ENCODE measurements around the gene IRS1. TPM values are rescaled to one million over a fixed set of nuclear protein-coding genes. Genes with fewer than 3 reads are reported as not detected.

Gene IRS1
- total RNA-seq, 1 donor from 2014 or later: 18.6 TPM

- Histone ChIP-seq H3K27ac (no peak overlapping the region), H3K4me1 (no peaks in the 10 kb centered on the region), H3K4me3 (no peak overlapping the region), H3K9me3 (no peaks in the 10 kb centered on the region), H3K36me3 (no peaks in the 10 kb centered on the region), H3K27me3 (no peaks in the 10 kb centered on the region)
- intact Hi-C loops (cut with DNase I): no loop called here
- TF ChIP-seq CTCF (IDR thresholded peaks at IDR 0.05): no peak
- DNase-seq (ENCODE audit: low spot score in 2 of 2): no peak
These were observed 115.6 kb downstream of the IRS1 start for GRCh38 chr2:226683944-226684562.

GRCh38 chr2:226683196-226683595 is 116.4 kb downstream of the IRS1 start:
- H3K27me3 ChIP-seq: no peaks in the 10 kb centered on the region
- no peak overlapping the region for H3K27ac ChIP-seq
- no peak for TF ChIP-seq CTCF (IDR thresholded peaks at IDR 0.05)
- DNase-seq (ENCODE audit: low spot score in 2 of 2): no peak
- intact Hi-C loops (cut with DNase I): no loop called here
- H3K36me3 ChIP-seq: no peaks in the 10 kb centered on the region
- H3K9me3 ChIP-seq: no peaks in the 10 kb centered on the region
- no peaks in the 10 kb centered on the region for H3K4me1 ChIP-seq
- H3K4me3 ChIP-seq: no peak overlapping the region

Other genes starting within 250 kb of the IRS1 start
- gene RHBDD1, start 36.2 kb upstream of the IRS1 start, total RNA-seq: 3.7 TPM